Adrenal gland (tissue), 5 donors: ENCODE results near the gene B3GALT6.

Source experiments
- CTCF ChIP-seq, 6 experiments: fragments of 450-650 bp in 4 of 6; fragments of 200-600 bp in 2 of 6; sonication (generic) in 1 of 6; IDR thresholded peaks; 1 replicate in 5 of 6; 2 replicates in 1 of 6; pipeline versions ENCODE4 v1.5.1 to v1.8.0; 2016 to 2021; ENCODE audit warnings: antibody characterized with exemption in 6 of 6, mild to moderate bottlenecking in 2 of 6, moderate library complexity in 1 of 6
- POLR2A ChIP-seq, 2 donors: fragments of 450-650 bp; IDR thresholded peaks; one replicate each; pipeline ENCODE4 v1.6.1; 2017; ENCODE audit warnings: antibody characterized with exemption in 2 of 2, mild to moderate bottlenecking in 2 of 2, moderate library complexity in 1 of 2
- donor health status: DM: no; HTN: no; CAD: no.

GRCh38 chr1:1274299-1274930 is 42.4 kb downstream of the B3GALT6 start:
- TF ChIP-seq CTCF (IDR thresholded peaks at IDR 0.05): no peak
- TF ChIP-seq POLR2A (IDR thresholded peaks at IDR 0.05): no peak
